Fibroblast of villous mesenchyme (primary cell): ENCODE data around the gene DENND1C. TPM values are rescaled to one million over a fixed set of nuclear protein-coding genes. Genes with fewer than 3 reads are reported as not detected.

Experiments used
- DNase-seq: peaks from one replicate; pipeline ENCODE4 v3.0.0-alpha.2; 2010; ENCODE audit warnings: low read depth
- H3K4me3 ChIP-seq: 2 replicates; pipeline ENCODE4 v1.5.1; 2011; ENCODE audit warnings: low read depth, mild to moderate bottlenecking, low read length
- CTCF ChIP-seq: IDR thresholded peaks from 2 replicates; pipeline ENCODE4 v1.5.1; 2012; ENCODE audit warnings: low read depth, mild to moderate bottlenecking, low read length; ENCODE audit not compliant: insufficient read depth
- total RNA-seq: library from RNA; depleted of rRNA; stranded (reverse); fragments of >200 nt; gene quantifications from 2 replicates; pipeline ENCODE4 v1.2.3, GENCODE V29; 2012

DENND1C gene
- total RNA-seq, 1 donor, result not detected

GRCh38 chr19:6495947-6496346 lies 14.4 kb upstream of the DENND1C start:
- TF ChIP-seq CTCF, result no peak
- DNase-seq, result no peak
- H3K4me3 ChIP-seq, result no peak overlapping the region

- H3K4me3 ChIP-seq, result no peak overlapping the region
- no peak for TF ChIP-seq CTCF
- no peak for DNase-seq
Measured at GRCh38 chr19:6494438-6495036, 12.9 kb upstream of the DENND1C start.

GRCh38 chr19:6491802-6492592 lies 10.4 kb upstream of the DENND1C start:
- no peak for TF ChIP-seq CTCF
- no peak for DNase-seq
- no peak overlapping the region for H3K4me3 ChIP-seq

GRCh38 chr19:6490134-6490533 lies 8.5 kb upstream of the DENND1C start:
- no peak overlapping the region for H3K4me3 ChIP-seq
- TF ChIP-seq CTCF, result no peak
- no peak for DNase-seq

GRCh38 chr19:6489278-6490061 lies 7.9 kb upstream of the DENND1C start:
- H3K4me3 ChIP-seq, result no peak overlapping the region
- no peak for DNase-seq
- no peak for TF ChIP-seq CTCF

- TF ChIP-seq CTCF, result no peak
- DNase-seq, result no peak
- H3K4me3 ChIP-seq, result no peak overlapping the region
Measured at GRCh38 chr19:6484831-6485230, 3.2 kb upstream of the DENND1C start.
